Measurements from ENCODE around the gene TNS1.

The TNS1 gene

DNA sequence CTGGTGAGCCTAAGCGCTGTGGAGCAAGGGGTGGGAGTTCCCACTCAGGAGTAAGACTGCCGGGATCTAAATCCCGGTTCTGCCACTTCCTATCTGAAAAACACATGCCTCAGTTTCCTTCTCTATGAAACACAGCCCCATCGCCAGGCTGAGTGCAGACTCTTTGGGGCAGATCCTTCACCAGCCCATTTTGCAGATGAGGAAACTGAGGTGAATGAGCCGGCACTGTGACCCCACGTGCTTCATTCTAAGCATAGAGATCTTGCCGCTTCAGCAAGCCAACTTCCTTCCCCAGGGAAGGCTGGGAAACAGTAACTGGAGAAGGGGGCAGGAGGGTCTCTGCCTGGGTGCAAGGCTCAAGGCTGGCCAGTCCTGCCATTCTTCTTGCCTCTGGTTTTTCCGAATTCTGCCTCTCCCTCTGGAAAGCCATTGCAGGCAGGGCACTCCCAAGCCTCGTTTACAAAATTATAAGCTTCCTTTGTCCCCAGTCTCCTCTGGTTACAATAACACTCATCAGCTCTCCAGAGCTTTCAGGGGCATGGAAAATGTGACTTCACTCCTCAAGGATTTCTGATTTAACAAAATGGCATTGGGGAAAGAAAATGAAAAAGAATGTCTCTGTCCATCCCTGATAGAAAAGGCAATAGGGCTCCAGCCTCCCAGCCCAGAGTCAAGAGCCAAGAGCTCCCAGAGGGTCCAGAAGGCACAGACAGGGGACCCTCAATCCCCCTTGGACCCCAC, 249.2 kb downstream of the TNS1 start:
- DNase-seq: no peak

DNA sequence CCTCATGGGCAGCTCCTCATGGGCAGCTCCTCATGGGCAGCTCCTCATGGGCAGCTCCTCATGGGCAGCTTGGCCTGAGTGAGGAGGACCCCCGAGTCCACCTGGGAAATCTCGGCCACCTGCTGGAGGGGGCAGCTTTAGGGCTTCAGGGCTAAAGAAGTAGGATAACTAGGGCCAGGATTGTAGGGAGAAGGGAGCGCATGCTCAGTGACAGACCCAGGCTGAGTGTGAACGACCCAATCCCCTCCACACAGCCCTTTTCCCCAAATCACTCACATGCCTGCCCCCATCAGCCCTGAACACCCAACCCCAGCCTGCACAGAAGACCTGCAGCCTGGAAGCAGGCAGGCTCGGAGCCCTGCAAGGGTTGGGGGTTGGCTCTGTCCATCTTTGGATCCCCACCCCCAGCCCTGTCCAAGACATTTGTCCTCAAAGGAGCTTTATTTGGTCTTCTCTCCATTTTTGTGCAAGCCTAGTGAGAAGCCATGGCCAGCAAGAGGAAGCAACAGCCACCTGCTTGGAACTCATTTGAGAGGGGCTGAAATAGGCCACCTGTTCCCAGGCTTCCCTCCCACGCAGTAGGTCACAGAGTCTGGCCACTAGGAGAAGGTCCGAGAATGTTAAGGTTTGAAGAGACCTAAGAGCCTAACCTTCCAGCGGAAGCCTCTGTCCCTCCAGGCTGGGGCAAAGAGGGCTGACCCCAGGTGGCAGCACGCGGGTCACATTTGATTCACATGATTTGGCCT, 249.9 kb downstream of the TNS1 start:
- DNase-seq: no peak

DNA sequence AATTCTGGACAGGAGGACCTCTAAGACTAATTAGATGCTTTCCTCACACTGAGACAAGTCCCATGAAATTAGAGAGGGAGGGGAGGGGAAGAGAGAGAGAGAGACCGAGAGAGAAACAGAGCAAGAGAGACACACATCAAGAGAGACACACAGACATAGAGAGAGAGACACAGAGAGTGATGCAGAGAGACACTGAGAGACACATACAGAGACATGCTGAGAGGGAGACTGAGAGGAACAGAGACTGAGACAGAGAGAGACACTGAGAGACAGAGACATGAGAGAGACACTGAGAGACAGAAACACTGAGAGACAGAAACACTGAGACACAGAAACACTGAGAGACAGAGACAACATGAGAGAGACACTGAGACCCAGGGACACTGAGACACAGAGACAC, 250.8 kb downstream of the TNS1 start:
- no peak for DNase-seq

DNA sequence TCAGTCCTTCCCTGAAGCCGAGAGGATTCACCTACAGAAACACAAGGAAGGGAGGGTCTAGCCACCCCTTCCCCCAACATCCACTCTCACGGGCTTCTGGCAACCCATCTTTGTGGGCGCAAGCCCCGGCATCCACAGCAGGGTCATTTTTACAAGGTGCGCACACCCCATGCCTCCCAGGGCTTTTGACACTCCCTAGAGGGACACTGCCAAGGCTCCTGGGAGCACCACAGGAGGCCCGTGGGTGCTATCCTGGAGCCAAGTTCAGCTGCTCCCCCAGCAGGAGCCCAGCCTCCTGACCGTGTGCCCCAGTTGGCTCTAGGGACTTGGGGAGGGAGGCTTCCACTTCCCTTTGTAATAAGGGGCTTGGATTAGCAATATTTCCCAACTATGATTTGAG, 251.6 kb downstream of the TNS1 start:
- DNase-seq: no peak

Measured in CD4-positive, alpha-beta T cell treated with Interleukin-17A for 4 hours (primary cell).